ENCODE measurements around the gene SPDYE2B. TPM values are rescaled to one million over a fixed set of nuclear protein-coding genes. Genes with fewer than 3 reads are reported as not detected.
"Not testable (repeated sequence)": the region's sequence is repeated elsewhere in the genome, so short reads cannot be mapped to it uniquely, and the experiment has no call there.

Gene SPDYE2B
- total RNA-seq, 1 experiment from 2014 or later: not detected

GRCh38 chr7:102638848-102639247 lies 11.3 kb upstream of the SPDYE2B start:
- H3K36me3 Mint-ChIP-seq (ENCODE audit: insufficient read depth, unreplicated experiment); CTCF ChIA-PET; intact Hi-C loops (cut with micrococcal nuclease; ENCODE audit: unreplicated experiment); BruUV-seq (replicated peaks); H3K27me3 Mint-ChIP-seq (ENCODE audit: unreplicated experiment); H3K4me3 Mint-ChIP-seq (ENCODE audit: low read depth, unreplicated experiment); DNase-seq; H3K9me3 Mint-ChIP-seq (ENCODE audit: low read depth, unreplicated experiment); H3K27ac Mint-ChIP-seq (ENCODE audit: unreplicated experiment); H3K4me1 Mint-ChIP-seq (ENCODE audit: low read depth, unreplicated experiment): not testable (repeated sequence)

GRCh38 chr7:102642691-102643090 lies 7.4 kb upstream of the SPDYE2B start, which contains the start of gene UPK3BL1:
TSS of gene UPK3BL1 (minus strand) at chr7:102642791. CDS start at chr7:102642741, 50 bp downstream.
- CTCF ChIA-PET; H3K4me1 Mint-ChIP-seq (ENCODE audit: low read depth, unreplicated experiment); H3K36me3 Mint-ChIP-seq (ENCODE audit: insufficient read depth, unreplicated experiment); H3K9me3 Mint-ChIP-seq (ENCODE audit: low read depth, unreplicated experiment); H3K27me3 Mint-ChIP-seq (ENCODE audit: unreplicated experiment); H3K4me3 Mint-ChIP-seq (ENCODE audit: low read depth, unreplicated experiment); DNase-seq; intact Hi-C loops (cut with micrococcal nuclease; ENCODE audit: unreplicated experiment); H3K27ac Mint-ChIP-seq (ENCODE audit: unreplicated experiment); BruUV-seq (replicated peaks): not testable (repeated sequence)

- intact Hi-C loops (cut with micrococcal nuclease; ENCODE audit: unreplicated experiment); H3K27ac Mint-ChIP-seq (ENCODE audit: unreplicated experiment); H3K36me3 Mint-ChIP-seq (ENCODE audit: insufficient read depth, unreplicated experiment); H3K27me3 Mint-ChIP-seq (ENCODE audit: unreplicated experiment); DNase-seq; H3K9me3 Mint-ChIP-seq (ENCODE audit: low read depth, unreplicated experiment); H3K4me3 Mint-ChIP-seq (ENCODE audit: low read depth, unreplicated experiment); BruUV-seq (replicated peaks); CTCF ChIA-PET; H3K4me1 Mint-ChIP-seq (ENCODE audit: low read depth, unreplicated experiment): not testable (repeated sequence)
Observed at GRCh38 chr7:102643404-102643803, 6.7 kb upstream of the SPDYE2B start.

GRCh38 chr7:102647813-102648212 lies 2.3 kb upstream of the SPDYE2B start:
- H3K4me1 Mint-ChIP-seq (ENCODE audit: low read depth, unreplicated experiment); H3K9me3 Mint-ChIP-seq (ENCODE audit: low read depth, unreplicated experiment); H3K27me3 Mint-ChIP-seq (ENCODE audit: unreplicated experiment); DNase-seq; H3K27ac Mint-ChIP-seq (ENCODE audit: unreplicated experiment); CTCF ChIA-PET; BruUV-seq (replicated peaks); H3K36me3 Mint-ChIP-seq (ENCODE audit: insufficient read depth, unreplicated experiment); H3K4me3 Mint-ChIP-seq (ENCODE audit: low read depth, unreplicated experiment); intact Hi-C loops (cut with micrococcal nuclease; ENCODE audit: unreplicated experiment): not testable (repeated sequence)

- H3K4me3 Mint-ChIP-seq (ENCODE audit: low read depth, unreplicated experiment); H3K4me1 Mint-ChIP-seq (ENCODE audit: low read depth, unreplicated experiment); BruUV-seq (replicated peaks); H3K9me3 Mint-ChIP-seq (ENCODE audit: low read depth, unreplicated experiment); DNase-seq; H3K27ac Mint-ChIP-seq (ENCODE audit: unreplicated experiment); intact Hi-C loops (cut with micrococcal nuclease; ENCODE audit: unreplicated experiment); CTCF ChIA-PET; H3K36me3 Mint-ChIP-seq (ENCODE audit: insufficient read depth, unreplicated experiment); H3K27me3 Mint-ChIP-seq (ENCODE audit: unreplicated experiment): not testable (repeated sequence)
Observed at GRCh38 chr7:102664765-102665164, 14.6 kb downstream of the SPDYE2B start.

- H3K27me3 Mint-ChIP-seq (ENCODE audit: unreplicated experiment); intact Hi-C loops (cut with micrococcal nuclease; ENCODE audit: unreplicated experiment); H3K27ac Mint-ChIP-seq (ENCODE audit: unreplicated experiment); DNase-seq; H3K9me3 Mint-ChIP-seq (ENCODE audit: low read depth, unreplicated experiment); H3K4me3 Mint-ChIP-seq (ENCODE audit: low read depth, unreplicated experiment); H3K36me3 Mint-ChIP-seq (ENCODE audit: insufficient read depth, unreplicated experiment); BruUV-seq (replicated peaks); CTCF ChIA-PET; H3K4me1 Mint-ChIP-seq (ENCODE audit: low read depth, unreplicated experiment): not testable (repeated sequence)
Observed at GRCh38 chr7:102666850-102667249, 16.7 kb downstream of the SPDYE2B start.

GRCh38 chr7:102667523-102667922 lies 17.4 kb downstream of the SPDYE2B start:
- H3K27ac Mint-ChIP-seq (ENCODE audit: unreplicated experiment); H3K9me3 Mint-ChIP-seq (ENCODE audit: low read depth, unreplicated experiment); CTCF ChIA-PET; intact Hi-C loops (cut with micrococcal nuclease; ENCODE audit: unreplicated experiment); DNase-seq; H3K27me3 Mint-ChIP-seq (ENCODE audit: unreplicated experiment); BruUV-seq (replicated peaks); H3K36me3 Mint-ChIP-seq (ENCODE audit: insufficient read depth, unreplicated experiment); H3K4me3 Mint-ChIP-seq (ENCODE audit: low read depth, unreplicated experiment); H3K4me1 Mint-ChIP-seq (ENCODE audit: low read depth, unreplicated experiment): not testable (repeated sequence)

- H3K9me3 Mint-ChIP-seq (ENCODE audit: low read depth, unreplicated experiment); H3K4me1 Mint-ChIP-seq (ENCODE audit: low read depth, unreplicated experiment); H3K27me3 Mint-ChIP-seq (ENCODE audit: unreplicated experiment); CTCF ChIA-PET; BruUV-seq (replicated peaks); H3K36me3 Mint-ChIP-seq (ENCODE audit: insufficient read depth, unreplicated experiment); intact Hi-C loops (cut with micrococcal nuclease; ENCODE audit: unreplicated experiment); H3K4me3 Mint-ChIP-seq (ENCODE audit: low read depth, unreplicated experiment); DNase-seq; H3K27ac Mint-ChIP-seq (ENCODE audit: unreplicated experiment): not testable (repeated sequence)
Observed at GRCh38 chr7:102671166-102671955, 21.2 kb downstream of the SPDYE2B start, which contains the start of gene POLR2J2. TSS of gene POLR2J2 (minus strand) at chr7:102671663. CDS start at chr7:102671601, 62 bp downstream.

GRCh38 chr7:102671956-102672307 lies 21.8 kb downstream of the SPDYE2B start:
- H3K4me3 Mint-ChIP-seq (ENCODE audit: low read depth, unreplicated experiment); BruUV-seq (replicated peaks); H3K4me1 Mint-ChIP-seq (ENCODE audit: low read depth, unreplicated experiment); DNase-seq; H3K27me3 Mint-ChIP-seq (ENCODE audit: unreplicated experiment); CTCF ChIA-PET; H3K9me3 Mint-ChIP-seq (ENCODE audit: low read depth, unreplicated experiment); intact Hi-C loops (cut with micrococcal nuclease; ENCODE audit: unreplicated experiment); H3K27ac Mint-ChIP-seq (ENCODE audit: unreplicated experiment); H3K36me3 Mint-ChIP-seq (ENCODE audit: insufficient read depth, unreplicated experiment): not testable (repeated sequence)

- H3K27me3 Mint-ChIP-seq (ENCODE audit: unreplicated experiment); BruUV-seq (replicated peaks); H3K4me3 Mint-ChIP-seq (ENCODE audit: low read depth, unreplicated experiment); CTCF ChIA-PET; H3K36me3 Mint-ChIP-seq (ENCODE audit: insufficient read depth, unreplicated experiment); H3K4me1 Mint-ChIP-seq (ENCODE audit: low read depth, unreplicated experiment); DNase-seq; H3K9me3 Mint-ChIP-seq (ENCODE audit: low read depth, unreplicated experiment); intact Hi-C loops (cut with micrococcal nuclease; ENCODE audit: unreplicated experiment); H3K27ac Mint-ChIP-seq (ENCODE audit: unreplicated experiment): not testable (repeated sequence)
Observed at GRCh38 chr7:102673447-102674067, 23.4 kb downstream of the SPDYE2B start.
